GM18508 (cell line): ENCODE data around the gene DHCR24.

ENCODE experiments used
- ATAC-seq: cut with Tn5 transposase; IDR thresholded peaks from one replicate; pipeline ENCODE4 v1.9.1; 2021; ENCODE audit warnings: moderate number of reproducible peaks; ENCODE audit not compliant: insufficient read depth, unreplicated experiment

DHCR24 gene

DNA sequence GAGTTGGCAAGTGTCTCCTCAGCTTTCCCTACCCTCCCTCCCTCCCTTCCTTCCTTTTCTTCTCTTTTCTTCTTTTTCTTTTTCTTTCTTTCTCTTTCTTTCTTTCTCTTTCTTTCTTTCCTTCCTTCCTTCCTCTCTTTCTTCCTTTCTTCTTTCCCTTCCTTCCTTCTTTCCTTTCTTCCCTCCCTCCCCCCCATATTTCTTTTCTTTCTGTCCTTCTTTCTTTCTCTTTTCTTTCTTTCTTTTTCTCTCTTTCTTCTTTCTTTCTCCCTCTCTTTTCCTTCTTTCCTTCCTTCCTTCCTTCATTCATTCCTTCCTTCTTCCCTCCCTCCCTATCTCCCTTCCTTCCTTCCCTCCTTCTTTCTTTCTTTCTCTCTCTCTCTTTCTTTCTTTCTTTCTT, 67.3 kb downstream of the DHCR24 start:
- no peak for ATAC-seq

- no peak for ATAC-seq
Measured at GRCh38 chr1:54819195-54819536, 67.8 kb downstream of the DHCR24 start.

DNA sequence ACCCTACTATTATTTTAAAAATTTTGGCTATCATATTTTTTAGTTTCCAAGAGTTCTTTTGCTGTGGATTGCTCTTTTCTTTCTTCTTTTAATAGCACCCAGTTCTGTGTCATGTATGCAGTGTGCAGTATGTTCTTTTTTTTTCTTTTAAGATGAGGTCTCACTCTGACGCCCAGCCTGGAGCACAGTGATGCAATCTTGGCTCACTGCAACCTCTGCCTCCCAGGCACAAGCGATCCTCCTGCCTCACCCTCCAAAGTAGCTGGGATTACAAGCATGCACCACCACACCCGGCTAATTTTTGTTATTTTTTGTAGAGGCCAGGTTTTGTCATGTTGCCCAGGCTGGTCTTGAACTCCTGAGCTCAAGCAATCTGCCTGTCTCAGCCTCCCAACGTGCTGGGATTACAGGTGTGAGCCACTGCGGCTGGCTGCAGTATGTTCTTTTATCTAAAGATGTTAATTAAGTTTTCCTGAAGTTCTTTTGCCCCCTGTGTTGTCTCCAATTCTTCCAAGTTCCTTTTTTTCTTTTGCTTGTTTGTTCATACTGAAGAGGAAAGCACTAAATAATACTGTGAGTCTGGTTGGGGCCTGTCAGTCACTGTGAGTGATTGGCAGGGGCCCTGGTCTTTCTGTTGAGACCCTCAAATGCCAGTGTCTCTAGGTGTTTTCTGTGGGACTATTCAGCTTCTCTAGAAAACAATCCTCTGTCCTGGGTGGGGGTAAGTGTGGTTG, 68.4 kb downstream of the DHCR24 start:
- no peak for ATAC-seq

DNA sequence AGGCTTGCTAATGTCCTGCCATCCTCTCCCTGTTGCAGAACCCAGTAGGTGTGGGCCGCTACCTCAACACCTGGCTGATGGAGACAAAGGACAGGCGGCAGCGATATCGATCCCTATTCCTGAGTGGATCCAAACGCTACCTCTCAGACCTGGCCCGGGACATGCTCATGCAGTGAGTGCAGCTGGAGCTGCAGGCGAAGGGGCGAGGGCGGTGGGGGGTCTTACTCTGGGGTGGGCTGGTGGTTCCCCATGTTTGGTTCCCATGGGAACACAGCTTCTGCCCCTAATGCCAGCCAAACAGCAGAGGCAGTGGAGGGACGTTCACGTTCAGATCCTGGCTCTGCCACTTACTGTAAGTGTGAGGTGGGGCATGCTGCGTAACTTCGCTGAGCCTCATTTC, 70.0 kb downstream of the DHCR24 start:
- ATAC-seq: no peak

- no peak for ATAC-seq
Measured at GRCh38 chr1:54816130-54816529, 70.9 kb downstream of the DHCR24 start.

DNA sequence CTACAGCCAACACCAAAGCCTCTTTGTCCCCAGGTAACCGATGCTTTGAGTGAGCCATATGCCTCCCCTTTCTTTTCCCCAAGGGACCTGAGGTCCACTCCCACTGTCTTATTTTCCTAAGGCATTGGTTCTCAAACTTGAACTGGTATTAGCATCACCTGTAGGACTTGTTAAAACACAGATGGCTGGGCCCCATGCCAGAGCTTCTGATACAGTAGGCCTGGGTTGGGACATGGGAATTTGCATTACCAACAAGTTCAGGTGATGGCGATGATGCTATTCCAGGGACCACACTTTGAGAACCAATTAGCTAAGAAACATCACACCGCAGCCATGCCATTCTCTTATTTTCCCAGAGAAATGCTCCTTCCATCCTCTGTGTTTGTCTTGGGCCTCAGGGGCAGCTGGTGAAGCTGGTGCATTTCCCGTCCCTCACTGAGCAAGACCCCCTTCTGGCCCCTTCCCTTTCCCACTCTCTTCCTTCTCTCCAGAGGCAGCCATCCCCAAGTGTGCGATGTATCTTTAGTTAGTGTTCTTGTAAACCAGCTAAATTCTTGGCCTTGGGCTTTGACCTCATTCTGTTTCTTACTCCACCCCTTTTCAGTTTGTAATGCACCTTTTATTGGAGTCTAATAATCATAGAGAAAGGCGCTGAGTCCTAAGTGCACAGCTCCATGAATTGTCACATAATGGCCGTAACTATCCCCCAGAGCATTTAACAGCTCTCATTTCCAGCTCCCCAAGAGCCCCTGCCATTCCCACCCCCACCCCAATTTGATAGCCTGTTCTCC, 71.7 kb downstream of the DHCR24 start:
- no peak for ATAC-seq

- no peak for ATAC-seq
Measured at GRCh38 chr1:54814571-54814970, 72.4 kb downstream of the DHCR24 start.

- ATAC-seq: no peak
Measured at GRCh38 chr1:54814126-54814498, 72.9 kb downstream of the DHCR24 start.

GRCh38 chr1:54813485-54814125, 73.4 kb downstream of the DHCR24 start:
- no peak for ATAC-seq

DNA sequence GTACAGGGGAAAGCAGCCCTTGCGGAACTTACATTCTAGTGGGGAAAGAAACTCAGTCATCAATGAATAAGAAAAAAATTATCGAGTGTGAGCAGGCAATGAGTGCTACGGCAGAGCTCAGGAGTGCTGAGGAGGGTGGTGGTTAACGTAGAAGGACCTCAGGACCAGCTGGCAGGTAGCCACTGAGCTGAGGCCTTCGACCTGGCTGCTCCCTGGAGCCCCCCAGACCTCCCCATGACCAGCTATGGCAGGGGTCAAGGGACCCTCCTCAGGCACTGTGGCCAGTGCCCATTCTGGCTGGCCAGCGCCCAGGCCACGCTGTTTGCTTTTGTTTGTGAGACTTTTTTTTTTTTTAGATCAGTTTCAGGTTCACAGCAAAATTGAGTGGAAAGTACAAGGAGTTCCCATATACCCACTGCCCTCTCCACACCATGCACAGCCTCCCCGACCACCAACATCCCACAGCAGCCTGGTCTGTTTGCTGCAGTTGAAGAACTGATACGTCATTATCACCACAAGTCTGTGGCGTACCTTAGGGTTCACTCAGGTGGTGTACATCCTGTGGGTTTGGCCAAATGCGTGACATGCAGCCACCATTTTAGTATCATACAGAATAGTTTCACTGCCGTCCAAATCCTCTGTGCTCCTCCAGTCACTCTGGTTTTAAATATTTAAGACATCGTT, 74.1 kb downstream of the DHCR24 start:
- ATAC-seq: no peak

GRCh38 chr1:54811739-54812655, 75.0 kb downstream of the DHCR24 start:
- no peak for ATAC-seq

GRCh38 chr1:54811066-54811465, 75.9 kb downstream of the DHCR24 start:
- ATAC-seq: no peak

DNA sequence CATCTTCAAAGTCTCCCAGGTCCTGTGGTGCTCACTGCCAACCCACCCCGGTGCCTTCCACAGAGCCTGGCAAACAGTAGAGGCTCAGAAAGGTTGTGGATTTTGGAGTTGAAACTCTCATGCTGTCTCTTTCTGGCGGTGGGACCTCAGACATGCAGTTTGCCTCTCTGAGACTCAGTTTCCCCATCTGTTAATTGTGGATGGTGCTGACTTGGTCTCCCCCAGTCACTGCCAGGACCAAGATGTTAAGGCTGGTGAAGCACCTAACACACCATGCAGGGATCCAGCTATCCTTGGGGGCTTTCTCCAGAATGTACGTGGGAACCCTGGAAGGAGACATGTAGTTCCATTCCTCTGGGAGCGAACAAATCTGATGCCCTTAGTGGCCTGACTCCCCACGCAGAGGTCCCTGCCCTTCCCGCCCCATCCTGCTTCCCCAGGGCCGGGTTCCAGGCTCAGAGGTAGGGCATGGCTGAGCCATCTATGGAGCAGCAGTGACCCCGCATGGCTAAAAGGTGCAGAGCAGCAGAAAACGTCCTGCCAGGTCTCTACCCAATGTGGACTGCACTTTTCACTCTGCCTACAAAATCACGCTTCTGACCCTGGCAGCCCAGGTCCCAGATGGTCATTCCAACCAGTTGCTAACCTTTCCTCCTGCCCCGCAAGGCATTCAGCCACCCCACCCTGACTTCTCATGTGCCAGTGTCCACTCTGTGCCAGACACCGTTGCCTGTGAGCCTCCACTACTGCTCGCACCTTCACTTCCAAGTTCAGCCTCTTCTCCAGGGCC, 76.6 kb downstream of the DHCR24 start:
- no peak for ATAC-seq

DNA sequence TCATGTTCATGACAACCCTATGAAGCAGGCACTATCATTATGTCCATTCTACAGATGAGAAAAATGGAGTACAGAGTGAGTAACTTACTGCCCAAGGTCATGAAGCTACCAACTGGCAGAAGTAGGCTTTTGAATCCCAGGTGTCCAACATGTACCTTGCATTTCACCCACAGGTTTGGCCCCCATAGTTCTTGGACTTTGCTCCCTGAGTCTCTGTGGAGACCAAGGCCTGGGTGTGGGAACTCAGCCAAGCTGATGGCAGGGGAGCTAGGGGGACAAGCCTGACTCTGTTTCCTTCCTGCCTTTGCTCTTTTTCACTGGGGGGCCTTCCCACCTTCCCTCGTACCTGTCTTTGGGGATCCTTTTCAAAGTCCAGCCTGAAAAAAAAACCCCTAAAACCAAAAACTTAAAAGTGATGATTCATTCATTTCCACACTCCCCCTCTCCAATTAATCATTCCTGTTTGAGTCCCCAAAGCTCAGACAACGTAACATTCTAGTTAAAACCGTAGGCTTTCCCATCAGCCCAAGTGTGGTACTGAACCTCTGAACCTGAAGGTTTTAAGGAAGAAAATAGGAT, 77.4 kb downstream of the DHCR24 start:
- ATAC-seq: no peak

DNA sequence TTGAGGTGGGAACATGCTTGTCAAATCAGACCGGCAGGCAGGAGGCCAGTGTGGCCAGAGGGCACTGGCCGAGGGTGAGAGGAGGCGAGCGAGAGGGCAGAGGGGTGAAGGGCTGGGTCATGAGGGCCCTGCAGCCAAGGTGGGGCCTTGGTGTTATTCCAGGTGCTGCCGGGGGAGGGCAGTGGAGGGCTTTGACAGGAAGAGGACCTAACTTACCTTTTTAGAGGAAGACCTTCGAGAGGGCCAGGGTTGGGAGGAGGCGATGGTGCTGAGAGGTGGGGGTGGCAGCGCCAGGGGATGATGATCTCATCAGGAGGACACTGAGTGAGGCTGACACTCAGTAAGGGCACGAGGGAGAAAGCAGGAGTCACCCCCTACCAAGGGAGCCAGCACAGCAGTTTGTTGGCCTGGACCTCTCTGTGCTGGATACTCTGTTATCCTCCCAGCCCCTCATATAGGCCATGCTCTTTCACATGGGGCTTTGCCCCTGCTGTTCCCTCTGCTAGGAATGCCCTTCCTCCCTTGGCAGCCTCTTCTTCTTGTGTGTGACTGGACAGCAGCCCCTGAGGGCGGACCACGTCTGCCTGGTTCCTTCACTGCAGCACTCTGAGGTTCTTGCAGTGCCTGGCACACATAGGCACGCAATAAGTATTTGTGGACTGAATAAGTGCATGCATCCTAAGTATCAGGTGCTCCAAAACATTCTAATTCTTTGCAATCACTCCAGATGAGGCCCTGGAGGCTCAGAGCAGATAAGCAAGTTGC, 78.4 kb downstream of the DHCR24 start:
- no peak for ATAC-seq

DNA sequence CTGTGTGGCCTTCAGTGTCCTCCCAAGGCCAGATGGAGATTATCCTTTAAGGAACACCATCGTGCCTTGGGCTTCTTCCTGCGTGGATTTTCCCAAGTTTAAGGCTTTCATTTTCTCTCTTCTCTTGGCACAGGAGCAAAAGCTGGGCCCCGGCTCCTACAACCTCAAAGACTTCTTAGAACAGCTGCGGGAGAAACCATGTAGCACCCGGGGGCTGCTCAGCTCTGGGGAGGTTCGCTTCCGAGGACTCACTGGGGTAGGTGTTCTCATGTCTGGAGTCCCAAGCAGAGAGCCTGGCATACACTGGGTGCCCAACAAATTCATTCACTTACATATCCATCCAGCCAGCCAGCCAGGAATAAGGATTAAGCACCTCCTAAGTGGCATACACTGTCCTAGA, 79.2 kb downstream of the DHCR24 start:
- ATAC-seq: no peak

DNA sequence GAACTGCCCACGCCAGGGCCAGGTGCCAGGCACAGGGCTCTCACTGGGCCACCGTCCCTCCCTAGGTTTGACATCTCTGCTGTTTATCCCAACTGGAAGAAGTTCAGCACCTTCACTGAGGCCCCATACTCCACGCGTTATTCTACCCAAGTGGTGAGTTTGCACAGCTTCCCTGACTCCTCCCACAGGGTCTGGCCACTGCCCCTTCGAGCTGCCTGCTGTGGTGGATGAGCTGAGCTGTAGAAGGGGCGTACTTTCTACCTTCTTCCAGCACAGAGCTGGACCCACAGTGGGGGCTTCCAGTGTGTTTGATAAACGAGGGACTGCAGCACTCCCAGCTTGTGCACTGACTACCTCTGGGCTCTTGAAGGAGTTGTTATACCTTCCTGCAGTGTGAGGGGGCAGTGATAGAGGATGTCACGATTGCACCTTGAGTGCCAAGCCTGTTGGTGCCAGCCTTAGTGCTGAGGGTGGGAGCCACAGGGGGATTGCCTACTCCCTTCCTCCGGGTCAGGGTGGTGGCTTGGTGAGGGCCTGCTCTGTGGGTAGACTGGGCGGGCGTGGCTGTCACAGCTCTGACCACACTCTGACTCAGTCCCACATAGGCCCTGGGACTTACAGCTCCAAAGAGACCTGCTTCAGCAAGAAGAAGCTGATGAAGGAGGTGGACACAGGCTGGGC, 79.9 kb downstream of the DHCR24 start:
- ATAC-seq: no peak

DNA sequence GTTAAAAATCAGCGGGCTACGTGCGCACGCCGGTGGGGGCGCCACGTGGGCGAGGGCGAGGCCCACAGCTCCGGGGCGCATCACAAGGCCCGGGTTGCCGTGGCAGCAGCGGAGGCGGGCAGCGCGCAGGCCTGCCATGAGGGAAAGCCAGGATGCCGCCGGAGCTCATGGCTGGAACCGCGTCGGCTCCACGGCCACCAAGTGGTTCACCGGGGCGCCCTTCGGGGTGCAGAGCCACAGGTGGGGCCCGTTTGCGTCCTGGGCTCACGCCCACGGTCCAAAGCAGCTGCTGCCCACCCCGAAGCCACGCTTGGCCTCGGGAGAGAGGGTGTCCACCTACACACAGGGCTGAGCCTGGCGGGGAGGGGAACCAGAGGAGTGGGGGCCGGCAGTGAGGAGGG, 81.0 kb downstream of the DHCR24 start:
- no peak for ATAC-seq
